Measurements from ENCODE around the gene DOCK1. TPM values are rescaled to one million over a fixed set of nuclear protein-coding genes. Genes with fewer than 3 reads are reported as not detected.

The DOCK1 gene
- polyA plus RNA-seq, 1 donor from 2014 or later: 2.7 TPM

DNA sequence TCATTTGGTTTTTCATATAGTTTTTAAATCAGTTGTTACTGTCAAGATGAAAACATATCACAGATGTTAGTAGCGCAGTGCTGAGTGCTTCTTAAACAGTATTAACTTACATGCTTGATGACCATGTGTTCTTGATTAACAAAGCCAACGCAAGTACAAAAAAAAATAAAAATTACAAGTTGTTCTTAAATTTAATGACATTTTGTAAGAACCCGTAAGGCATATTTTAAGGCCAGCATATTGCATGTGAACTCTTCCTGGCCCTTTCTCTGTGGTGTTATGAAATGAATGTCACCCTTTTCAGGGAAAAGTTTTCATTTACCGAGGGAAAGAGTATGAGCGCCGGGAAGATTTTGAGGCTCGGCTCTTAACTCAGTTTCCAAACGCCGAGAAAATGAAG lies 503.5 kb downstream of the DOCK1 start:
- H2AFZ ChIP-seq (ENCODE audit: low read depth, low read length): no peak overlapping the region
- H3K4me2 ChIP-seq (ENCODE audit: low read length): no peak overlapping the region
- no peak overlapping the region for H3K9ac ChIP-seq (ENCODE audit: low read length)
- no peaks in the 10 kb centered on the region for H3F3A ChIP-seq (ENCODE audit: insufficient read depth, low read length, poor library complexity, severe bottlenecking)
- no peak overlapping the region for H3K27ac ChIP-seq (ENCODE audit: low read length)
- H3K79me2 ChIP-seq (replicated peaks; ENCODE audit: insufficient read depth, low read length): no peaks in the 10 kb centered on the region
- H3K27me3 ChIP-seq (ENCODE audit: insufficient read depth, low read depth, low read length): no peaks in the 10 kb centered on the region
- TF ChIP-seq, protein P1, sequence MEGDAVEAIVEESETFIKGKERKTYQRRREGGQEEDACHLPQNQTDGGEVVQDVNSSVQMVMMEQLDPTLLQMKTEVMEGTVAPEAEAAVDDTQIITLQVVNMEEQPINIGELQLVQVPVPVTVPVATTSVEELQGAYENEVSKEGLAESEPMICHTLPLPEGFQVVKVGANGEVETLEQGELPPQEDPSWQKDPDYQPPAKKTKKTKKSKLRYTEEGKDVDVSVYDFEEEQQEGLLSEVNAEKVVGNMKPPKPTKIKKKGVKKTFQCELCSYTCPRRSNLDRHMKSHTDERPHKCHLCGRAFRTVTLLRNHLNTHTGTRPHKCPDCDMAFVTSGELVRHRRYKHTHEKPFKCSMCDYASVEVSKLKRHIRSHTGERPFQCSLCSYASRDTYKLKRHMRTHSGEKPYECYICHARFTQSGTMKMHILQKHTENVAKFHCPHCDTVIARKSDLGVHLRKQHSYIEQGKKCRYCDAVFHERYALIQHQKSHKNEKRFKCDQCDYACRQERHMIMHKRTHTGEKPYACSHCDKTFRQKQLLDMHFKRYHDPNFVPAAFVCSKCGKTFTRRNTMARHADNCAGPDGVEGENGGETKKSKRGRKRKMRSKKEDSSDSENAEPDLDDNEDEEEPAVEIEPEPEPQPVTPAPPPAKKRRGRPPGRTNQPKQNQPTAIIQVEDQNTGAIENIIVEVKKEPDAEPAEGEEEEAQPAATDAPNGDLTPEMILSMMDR (IDR thresholded peaks at IDR 0.05; ENCODE audit: poor library complexity, severe bottlenecking): no peak
- no peak for TF ChIP-seq MXI1 (conservative IDR thresholded peaks at IDR 0.05; ENCODE audit: poor library complexity, severe bottlenecking)
- no peak for TF ChIP-seq POLR2AphosphoS5 (IDR thresholded peaks at IDR 0.05)
- no peak for TF ChIP-seq EZH2 (IDR thresholded peaks at IDR 0.05; ENCODE audit: borderline replicate concordance, insufficient read depth, low read length, poor library complexity, severe bottlenecking)
- TF ChIP-seq, protein P2, sequence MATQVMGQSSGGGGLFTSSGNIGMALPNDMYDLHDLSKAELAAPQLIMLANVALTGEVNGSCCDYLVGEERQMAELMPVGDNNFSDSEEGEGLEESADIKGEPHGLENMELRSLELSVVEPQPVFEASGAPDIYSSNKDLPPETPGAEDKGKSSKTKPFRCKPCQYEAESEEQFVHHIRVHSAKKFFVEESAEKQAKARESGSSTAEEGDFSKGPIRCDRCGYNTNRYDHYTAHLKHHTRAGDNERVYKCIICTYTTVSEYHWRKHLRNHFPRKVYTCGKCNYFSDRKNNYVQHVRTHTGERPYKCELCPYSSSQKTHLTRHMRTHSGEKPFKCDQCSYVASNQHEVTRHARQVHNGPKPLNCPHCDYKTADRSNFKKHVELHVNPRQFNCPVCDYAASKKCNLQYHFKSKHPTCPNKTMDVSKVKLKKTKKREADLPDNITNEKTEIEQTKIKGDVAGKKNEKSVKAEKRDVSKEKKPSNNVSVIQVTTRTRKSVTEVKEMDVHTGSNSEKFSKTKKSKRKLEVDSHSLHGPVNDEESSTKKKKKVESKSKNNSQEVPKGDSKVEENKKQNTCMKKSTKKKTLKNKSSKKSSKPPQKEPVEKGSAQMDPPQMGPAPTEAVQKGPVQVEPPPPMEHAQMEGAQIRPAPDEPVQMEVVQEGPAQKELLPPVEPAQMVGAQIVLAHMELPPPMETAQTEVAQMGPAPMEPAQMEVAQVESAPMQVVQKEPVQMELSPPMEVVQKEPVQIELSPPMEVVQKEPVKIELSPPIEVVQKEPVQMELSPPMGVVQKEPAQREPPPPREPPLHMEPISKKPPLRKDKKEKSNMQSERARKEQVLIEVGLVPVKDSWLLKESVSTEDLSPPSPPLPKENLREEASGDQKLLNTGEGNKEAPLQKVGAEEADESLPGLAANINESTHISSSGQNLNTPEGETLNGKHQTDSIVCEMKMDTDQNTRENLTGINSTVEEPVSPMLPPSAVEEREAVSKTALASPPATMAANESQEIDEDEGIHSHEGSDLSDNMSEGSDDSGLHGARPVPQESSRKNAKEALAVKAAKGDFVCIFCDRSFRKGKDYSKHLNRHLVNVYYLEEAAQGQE (IDR thresholded peaks at IDR 0.05; ENCODE audit: borderline replicate concordance): no peak
- TF ChIP-seq RAD21 (conservative IDR thresholded peaks at IDR 0.05): no peak
- TF ChIP-seq EP300 (conservative IDR thresholded peaks at IDR 0.05; ENCODE audit: poor library complexity, severe bottlenecking): no peak
- TF ChIP-seq SMC3 (conservative IDR thresholded peaks at IDR 0.05; ENCODE audit: poor library complexity): no peak
- no peak for TF ChIP-seq TAF1 (IDR thresholded peaks at IDR 0.05; ENCODE audit: low read depth)
- no peaks in the 10 kb centered on the region for H4K20me1 ChIP-seq (ENCODE audit: insufficient read depth)
- no peak overlapping the region for H3K4me3 ChIP-seq (ENCODE audit: low read length)
- no peaks in the 10 kb centered on the region for H3K36me3 ChIP-seq (ENCODE audit: insufficient read depth, low read length)
- no peaks in the 10 kb centered on the region for H3K9me3 ChIP-seq (ENCODE audit: low read length)
- no peaks in the 10 kb centered on the region for H3K9me2 ChIP-seq (ENCODE audit: insufficient read depth, low read length)

DNA sequence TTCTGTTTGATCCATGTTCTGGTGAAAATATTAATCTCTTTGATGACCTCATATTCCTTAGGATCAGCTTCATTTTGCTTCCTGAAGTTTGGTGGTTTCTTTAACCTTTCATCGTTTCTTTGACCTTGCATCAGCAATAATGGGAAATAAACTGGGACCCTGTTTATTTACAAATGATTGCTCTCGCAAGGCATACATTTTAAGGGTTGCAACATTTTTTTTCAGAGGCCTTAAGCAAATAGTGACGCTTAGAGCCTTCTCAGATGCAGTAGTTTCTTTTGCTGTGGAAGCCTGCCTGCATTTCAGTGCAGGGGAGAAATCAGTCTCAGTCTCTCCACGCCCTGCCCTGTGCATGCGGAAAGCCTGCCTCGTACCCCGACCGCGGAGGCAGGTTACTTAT lies 504.8 kb downstream of the DOCK1 start:
- Histone ChIP-seq H3K79me2 (replicated peaks; ENCODE audit: insufficient read depth, low read length) (no peaks in the 10 kb centered on the region), H3K4me3 (ENCODE audit: low read length) (no peak overlapping the region), H3K36me3 (ENCODE audit: insufficient read depth, low read length) (no peaks in the 10 kb centered on the region), H3K4me2 (ENCODE audit: low read length) (no peak overlapping the region), H2AFZ (ENCODE audit: low read depth, low read length) (no peak overlapping the region), H3F3A (ENCODE audit: insufficient read depth, low read length, poor library complexity, severe bottlenecking) (no peaks in the 10 kb centered on the region), H3K9me3 (ENCODE audit: low read length) (no peaks in the 10 kb centered on the region), H3K9me2 (ENCODE audit: insufficient read depth, low read length) (no peaks in the 10 kb centered on the region), H3K9ac (ENCODE audit: low read length) (no peak overlapping the region), H4K20me1 (ENCODE audit: insufficient read depth) (no peaks in the 10 kb centered on the region), H3K27me3 (ENCODE audit: insufficient read depth, low read depth, low read length) (no peaks in the 10 kb centered on the region), H3K27ac (ENCODE audit: low read length) (no peak overlapping the region)
- TF ChIP-seq, protein P1 (IDR thresholded peaks at IDR 0.05; ENCODE audit: poor library complexity, severe bottlenecking): no peak
- TF ChIP-seq, protein P2 (IDR thresholded peaks at IDR 0.05; ENCODE audit: borderline replicate concordance): no peak
- TF ChIP-seq EZH2 (IDR thresholded peaks at IDR 0.05; ENCODE audit: borderline replicate concordance, insufficient read depth, low read length, poor library complexity, severe bottlenecking) (no peak), RAD21 (conservative IDR thresholded peaks at IDR 0.05) (no peak), EP300 (conservative IDR thresholded peaks at IDR 0.05; ENCODE audit: poor library complexity, severe bottlenecking) (no peak), POLR2AphosphoS5 (IDR thresholded peaks at IDR 0.05) (no peak), SMC3 (conservative IDR thresholded peaks at IDR 0.05; ENCODE audit: poor library complexity) (no peak), MXI1 (conservative IDR thresholded peaks at IDR 0.05; ENCODE audit: poor library complexity, severe bottlenecking) (no peak), TAF1 (IDR thresholded peaks at IDR 0.05; ENCODE audit: low read depth) (no peak)

Measured in neural cell (in vitro differentiated cells).